GM12878 (cell line): ENCODE data around the gene MAP3K5. TPM values are rescaled to one million over a fixed set of nuclear protein-coding genes. Genes with fewer than 3 reads are reported as not detected.
"Not testable (repeated sequence)": the region's sequence is repeated elsewhere in the genome, so short reads cannot be mapped to it uniquely, and the experiment has no call there.

Experiments used
- ATAC-seq: fragments of 200-7000 bp; cut with Tn5 transposase; 3 replicates; pipeline ENCODE4 v1.9.1; 2020; ENCODE audit warnings: mild to moderate bottlenecking, moderate library complexity
- BruUV-seq: library from RNA; stranded (reverse); fragments of 400-500 nt; replicated peaks from 2 replicates; lab custom pipeline; 2021; lab: Mats Ljungman, UMichigan
- CTCF ChIA-PET: fragments of 300-600 bp; sonication (Branson Sonifier 250); formaldehyde crosslinking; extraction: SDS; loops from one replicate; lab custom pipeline; 2021; ENCODE audit warnings: inconsistent platforms; lab: Yijun Ruan, JAX
- POLR2A ChIA-PET: fragments of 350-600 bp; formaldehyde crosslinking; extraction: SDS; loops from one replicate; lab custom pipeline; 2021; ENCODE audit warnings: inconsistent platforms; lab: Charles Lee
- RAD21 ChIA-PET: fragments of 300-600 bp; sonication (Branson Sonifier 250); formaldehyde crosslinking; loops from one replicate; lab custom pipeline; 2023; ENCODE audit warnings: antibody characterized with exemption; ENCODE audit not compliant: unreplicated experiment; lab: Charles Lee
- SMC1A ChIA-PET: fragments of 300-600 bp; sonication (Branson Sonifier 250); formaldehyde crosslinking; loops from one replicate; lab custom pipeline; 2023; ENCODE audit not compliant: unreplicated experiment, uncharacterized antibody; lab: Charles Lee
- DNase-seq: peaks from one replicate; pipeline ENCODE4 v3.0.0-alpha.2; 2011; ENCODE audit warnings: low read depth, low spot score
- FAIRE-seq: peaks from 3 replicates; lab custom pipeline; 2011; peaks lifted over from hg19 to GRCh38; lab: Jason Lieb, UNC
- H2AFZ ChIP-seq: 2 replicates; pipeline ENCODE4 v1.6.0; 2011; ENCODE audit warnings: low read depth, low read length, control low read depth; ENCODE audit not compliant: control insufficient read depth
- H3K27ac ChIP-seq: 2 replicates; pipeline ENCODE4 v1.5.1; 2011; ENCODE audit warnings: control low read depth; ENCODE audit not compliant: control insufficient read depth, insufficient read depth
- H3K27me3 ChIP-seq, 2 experiments: replicated peaks in 1 of 2; 2 replicates each; pipeline versions ENCODE4 v1.6.0 to v1.6.1; 2011; ENCODE audit warnings: low read length in 1 of 2; ENCODE audit not compliant: control insufficient read depth in 2 of 2, insufficient read depth in 2 of 2
- H3K36me3 ChIP-seq, 2 experiments: 2 replicates each; pipeline ENCODE4 v1.5.1; 2011; ENCODE audit warnings: low read length in 1 of 2; ENCODE audit not compliant: control insufficient read depth in 2 of 2, insufficient read depth in 2 of 2
- H3K4me1 ChIP-seq: 2 replicates; pipeline ENCODE4 v1.6.1; 2011; ENCODE audit warnings: mild to moderate bottlenecking, low read length, moderate library complexity, mixed read lengths; ENCODE audit not compliant: control insufficient read depth, insufficient read depth
- H3K4me2 ChIP-seq: 2 replicates; pipeline ENCODE4 v1.6.0; 2011; ENCODE audit warnings: control low read depth; ENCODE audit not compliant: control insufficient read depth, insufficient read depth
- H3K4me3 ChIP-seq: fragments of 200-600 bp; sonication (generic); 2 replicates; pipeline ENCODE4 v1.5.1; 2016
- H3K79me2 ChIP-seq: 2 replicates; pipeline ENCODE4 v1.6.0; 2011; ENCODE audit warnings: low read length; ENCODE audit not compliant: control insufficient read depth, insufficient read depth
- H3K9ac ChIP-seq: 2 replicates; pipeline ENCODE4 v1.8.0; 2011; ENCODE audit warnings: low read length, control low read depth, mixed read lengths; ENCODE audit not compliant: control insufficient read depth, insufficient read depth
- H3K9me3 ChIP-seq: replicated peaks from 3 replicates; pipeline ENCODE4 v1.5.1; 2011; ENCODE audit warnings: mild to moderate bottlenecking, low read length; ENCODE audit not compliant: control insufficient read depth, insufficient read depth
- H4K20me1 ChIP-seq: 2 replicates; pipeline ENCODE4 v1.6.0; 2011; ENCODE audit not compliant: control insufficient read depth, insufficient read depth
- ATF7 ChIP-seq: fragments of 450-650 bp; IDR thresholded peaks from 2 replicates; pipeline ENCODE4 v1.6.1; 2016; ENCODE audit warnings: low read depth, mild to moderate bottlenecking
- POLR2A ChIP-seq: IDR thresholded peaks from 2 replicates; pipeline ENCODE4 v1.6.1; 2011; ENCODE audit warnings: low read depth, mild to moderate bottlenecking, low read length
- POLR2AphosphoS5 ChIP-seq: IDR thresholded peaks from 2 replicates; pipeline ENCODE4 v1.6.1; 2011; ENCODE audit warnings: mild to moderate bottlenecking, low read length, inconsistent platforms
- ZNF384 ChIP-seq: IDR thresholded peaks from 2 replicates; pipeline ENCODE4 v1.6.1; 2012; ENCODE audit warnings: low read depth, mild to moderate bottlenecking, low read length, improper control_type of control experiment, borderline replicate concordance
- WGBS: methylation state at CpG from one replicate; pipeline ENCODE4 v1.1.6; 2016; ENCODE audit warnings: low lambda C conversion rate; ENCODE audit not compliant: insufficient replicate concordance, insufficient coverage; ENCODE audit errors: missing lambda C conversion rate; 5-methylcytosine and 5-hydroxymethylcytosine counted together
- in situ Hi-C: fragments of 300-500 bp; cut with MboI; formaldehyde crosslinking; loops from 9 replicates; pipeline ENCODE4 v1.14.3; 2018; ENCODE audit warnings: mixed read lengths
- intact Hi-C: fragments of 100-400 bp; cut with micrococcal nuclease; formaldehyde crosslinking; loops from one replicate; pipeline ENCODE4 v1.14.2; 2022; ENCODE audit not compliant: unreplicated experiment
- polyA plus RNA-seq, 11 experiments: library from polyadenylated mRNA; depleted of rRNA in 4 of 11; unstranded in 6 of 11; stranded (reverse) in 5 of 11; fragments of >200 nt; fragmentation: Nextera tagmentation in 4 of 11; fragmentation: Illumina TruSeq in 1 of 11; extraction: Ambion mirVana in 4 of 11; extraction: Trizol in 1 of 11; gene quantifications; 1 replicate in 1 of 11; 2 replicates in 10 of 11; pipeline versions ENCODE4 v1.2.1 to v1.2.3, GENCODE V29; 2011 to 2016; ENCODE audit warnings: inconsistent platforms in 2 of 11, missing spikeins in 2 of 11, low read depth in 1 of 11
- total RNA-seq, 4 experiments: library from RNA; depleted of rRNA in 3 of 4; stranded (reverse); fragments of >200 nt in 3 of 4; fragmentation: Illumina TruSeq in 1 of 4; extraction: Trizol in 1 of 4; gene quantifications; 2 replicates each; pipeline versions ENCODE4 v1.2.1 to v1.2.3, GENCODE V29; 2013 to 2021

Gene MAP3K5
- total and polyA plus RNA-seq, 10 of the 15 experiments (the other 5 are each of a cell fraction or from before 2014, with no cell fraction given), result 5.4 to 34.3 (median 26.4) TPM

DNA sequence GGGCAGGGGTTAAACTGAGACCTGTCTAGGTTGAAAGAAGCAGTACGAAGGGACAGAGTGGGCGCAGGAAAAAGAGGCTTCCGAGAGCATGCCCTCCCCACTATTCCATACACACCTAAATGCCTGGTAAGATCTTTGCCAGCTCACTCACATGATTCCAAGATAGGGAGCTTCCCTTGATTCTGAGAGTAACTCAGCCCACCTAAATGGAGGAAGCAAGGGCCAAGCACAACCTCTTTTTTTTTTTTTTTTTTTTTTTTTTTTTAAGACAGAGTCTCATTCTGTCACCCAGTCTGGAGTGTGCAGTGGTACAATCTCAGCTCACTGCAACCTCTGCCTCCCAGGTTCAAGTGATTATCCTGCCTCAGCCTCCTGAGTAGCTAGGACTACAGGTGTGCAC, 2.8 kb downstream of the MAP3K5 start:
- 93% methylated on average over 3 of the region's 3 CpGs for WGBS
- Histone ChIP-seq H3K9ac (peak overlapping the region; percentile 90), H3K36me3 (peaks cover 2 to 12% of the 10 kb centered on the region in 2 experiments; a peak in 3 of 4 replicates), H3K4me3 (peak overlapping the region; percentile 71), H3K4me1 (peaks cover 16% of the 10 kb centered on the region)
- DNase-seq, intact Hi-C loops, H3K27me3 ChIP-seq, BruUV-seq, H4K20me1 ChIP-seq, FAIRE-seq, H2AFZ ChIP-seq: not testable (repeated sequence)
- CTCF ChIA-PET, result interaction anchor here (1.1 to 9.8 kb wide), 10 partner anchors 14 to 145 kb away, joined by 4 to 411 read pairs (median 12); no protein-coding TSS in a partner anchor
- SMC1A ChIA-PET, result interaction anchor here (0.6 to 13.3 kb wide), 13 partner anchors 10 to 196 kb away, joined by 3 to 446 read pairs (median 7); no protein-coding TSS in a partner anchor
- RAD21 ChIA-PET, result interaction anchor here (0.6 to 12.6 kb wide), 18 partner anchors 9 to 500 kb away, joined by 3 to 405 read pairs (median 6); partner anchors contain the start of gene BCLAF1
- POLR2A ChIA-PET, result interaction anchor here (0.6 to 10.1 kb wide), 11 partner anchors 16 to 1768 kb away, joined by 3 to 265 read pairs (median 7); no protein-coding TSS in a partner anchor
- in situ Hi-C loops, result loop anchor here (5.0 kb wide), 1 partner anchor 72 kb away; no protein-coding TSS in a partner anchor
- TF ChIP-seq ZNF384 (peak; percentile 51), ATF7 (0 out of 2 replicates have a peak, but pooled peaks have one; percentile 16), POLR2AphosphoS5 (peak; percentile 61; the same call in 1 of the 2 replicates), POLR2A (0 out of 2 replicates have a peak, but pooled peaks have one; percentile 31)
- TF ChIP-seq, all 136 proteins: peak for 4; not testable (repeated sequence) for 132
- peak overlapping the region; percentile 94 for H3K4me2 ChIP-seq
- not testable (repeated sequence) for ATAC-seq, H3K9me3 ChIP-seq
- H3K27ac ChIP-seq, result peak overlapping the region; percentile 98
- H3K79me2 ChIP-seq, result peaks cover 91% of the 10 kb centered on the region
